Fibroblast of skin of left biceps (primary cell): ENCODE measurements around the gene RNF123.

ENCODE experiments used
- DNase-seq, 2 experiments: peaks; one replicate each; pipeline ENCODE4 v3.0.0-alpha.2; 2013; ENCODE audit warnings: low read depth in 2 of 2

The RNF123 gene

DNA sequence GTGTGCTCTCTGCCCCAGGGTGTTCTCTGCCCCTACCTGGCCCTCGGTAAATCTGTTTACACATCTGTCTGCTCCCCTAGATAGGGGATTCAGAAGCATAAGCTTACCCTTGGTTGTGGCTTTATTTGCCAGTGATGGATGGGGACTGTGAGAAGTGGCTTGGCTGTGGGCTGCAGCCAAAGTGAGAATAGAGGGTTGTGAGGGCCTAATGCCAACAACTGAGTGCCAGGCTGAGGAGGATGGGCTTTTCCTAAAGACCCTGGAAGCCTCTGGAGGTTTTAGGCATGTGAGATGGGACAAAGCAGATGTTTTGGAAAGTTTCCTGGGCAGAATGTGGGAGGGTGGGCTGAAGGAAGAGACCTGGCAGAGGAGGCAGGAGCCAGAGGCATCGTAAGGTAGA lies 30.6 kb upstream of the RNF123 start:
- no peak for DNase-seq

DNA sequence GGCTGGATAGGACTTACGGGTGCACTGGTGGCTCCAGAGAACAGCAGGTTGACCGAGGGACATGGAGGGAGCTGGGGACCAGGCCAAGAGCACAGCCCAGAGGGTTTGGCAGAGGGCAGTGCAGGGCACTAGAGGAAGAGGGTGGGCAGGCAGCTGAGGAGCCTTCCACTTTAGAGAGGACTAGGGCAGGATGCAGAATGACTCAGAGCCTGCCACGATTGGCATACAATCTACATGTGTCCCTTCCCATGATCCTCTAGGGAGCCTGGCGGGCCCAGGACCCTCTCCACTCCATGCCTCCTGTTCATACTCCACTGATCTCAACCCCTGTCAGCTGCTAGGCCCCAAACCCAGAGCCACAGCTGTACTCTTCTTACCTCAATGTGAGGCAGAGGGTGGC lies 29.6 kb upstream of the RNF123 start:
- DNase-seq, result no peak

DNA sequence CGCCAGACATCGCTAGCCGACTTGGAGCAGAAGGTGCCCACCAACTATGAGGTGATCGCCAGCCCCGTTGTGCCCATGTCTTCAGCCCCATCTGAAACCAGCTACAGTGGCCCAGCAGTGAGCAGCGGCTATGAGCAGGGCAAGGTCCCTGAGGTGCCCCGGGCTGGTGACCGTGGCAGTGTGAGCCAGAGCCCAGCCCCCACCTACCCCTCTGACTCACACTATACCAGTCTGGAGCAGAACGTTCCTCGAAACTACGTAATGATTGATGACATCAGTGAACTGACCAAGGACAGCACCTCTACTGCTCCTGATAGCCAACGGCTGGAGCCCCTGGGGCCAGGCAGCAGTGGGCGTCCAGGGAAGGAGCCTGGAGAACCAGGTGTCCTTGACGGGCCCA lies 28.1 kb upstream of the RNF123 start:
- DNase-seq, result no peak

DNA sequence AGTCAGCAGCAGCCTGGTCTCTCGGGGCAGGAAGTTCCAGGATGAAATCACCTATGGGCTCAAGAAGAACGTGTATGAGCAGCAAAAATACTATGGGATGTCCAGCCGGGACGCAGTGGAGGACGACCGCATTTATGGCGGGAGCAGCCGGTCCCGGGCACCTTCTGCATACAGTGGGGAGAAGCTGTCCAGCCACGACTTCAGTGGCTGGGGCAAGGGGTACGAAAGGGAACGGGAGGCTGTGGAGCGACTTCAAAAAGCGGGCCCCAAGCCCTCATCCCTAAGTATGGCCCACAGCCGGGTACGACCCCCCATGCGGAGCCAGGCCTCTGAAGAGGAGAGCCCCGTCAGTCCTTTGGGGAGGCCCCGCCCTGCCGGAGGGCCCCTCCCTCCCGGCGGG lies 27.3 kb upstream of the RNF123 start:
- DNase-seq, result no peak

DNA sequence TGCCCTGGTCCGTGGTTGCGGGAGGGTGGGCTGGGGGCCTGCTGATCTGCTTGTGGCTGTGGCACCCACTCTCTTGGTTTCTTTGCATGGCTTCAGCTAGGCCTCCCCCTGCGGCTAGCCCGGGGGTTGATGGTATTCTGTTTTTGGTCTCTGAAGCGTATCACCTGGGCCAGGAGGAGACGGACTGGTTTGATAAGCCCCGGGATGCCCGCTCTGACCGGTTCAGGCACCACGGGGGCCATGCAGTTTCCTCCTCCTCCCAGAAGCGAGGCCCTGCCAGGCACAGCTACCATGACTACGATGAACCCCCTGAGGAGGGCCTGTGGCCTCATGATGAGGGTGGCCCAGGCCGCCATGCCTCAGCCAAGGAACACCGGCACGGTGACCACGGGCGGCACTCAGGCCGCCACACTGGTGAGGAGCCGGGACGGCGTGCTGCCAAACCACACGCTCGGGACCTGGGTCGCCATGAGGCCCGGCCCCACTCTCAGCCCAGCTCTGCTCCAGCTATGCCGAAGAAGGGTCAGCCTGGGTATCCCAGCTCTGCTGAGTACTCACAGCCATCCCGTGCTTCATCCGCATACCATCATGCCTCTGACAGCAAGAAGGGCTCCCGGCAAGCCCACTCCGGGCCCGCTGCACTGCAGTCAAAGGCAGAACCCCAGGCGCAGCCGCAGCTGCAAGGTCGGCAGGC lies 26.5 kb upstream of the RNF123 start:
- DNase-seq, result no peak

DNA sequence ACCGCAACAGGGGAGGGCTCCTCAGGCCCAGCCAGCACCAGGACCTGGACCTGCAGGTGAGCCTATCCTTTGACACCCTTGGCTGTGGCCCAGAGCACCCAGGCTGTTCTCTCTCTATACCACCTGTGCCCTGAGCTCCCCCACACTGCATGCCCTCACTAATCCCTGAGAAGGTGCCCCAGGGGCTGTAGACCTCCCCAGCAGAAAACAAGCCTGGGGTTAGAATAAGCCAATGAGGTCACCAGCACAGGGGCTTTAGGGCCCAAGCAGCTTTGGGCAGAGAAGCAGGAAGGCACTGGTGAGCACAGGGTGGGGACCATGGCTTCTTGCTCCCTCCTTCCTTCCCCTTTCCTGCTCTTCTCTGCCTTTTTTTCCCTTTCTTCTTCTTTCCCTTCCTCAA lies 25.5 kb upstream of the RNF123 start:
- no peak for DNase-seq

DNA sequence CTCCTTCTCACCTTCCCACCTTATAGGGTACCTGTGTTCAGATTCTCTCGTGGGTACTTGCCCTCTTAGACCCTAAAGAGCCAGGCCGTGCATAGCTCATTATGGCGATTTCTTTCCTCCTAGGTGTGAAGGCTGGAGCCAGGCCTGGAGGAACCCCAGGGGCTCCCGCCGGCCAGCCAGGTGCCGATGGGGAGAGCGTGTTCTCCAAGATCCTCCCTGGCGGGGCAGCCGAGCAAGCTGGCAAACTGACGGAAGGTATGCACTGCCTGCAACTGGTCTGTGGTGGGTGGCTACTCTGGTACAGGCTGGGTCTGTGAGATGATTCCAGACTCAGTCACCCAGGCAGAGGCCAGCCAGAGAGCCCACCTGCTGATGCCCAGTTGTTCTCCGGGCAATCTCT lies 25.1 kb upstream of the RNF123 start:
- no peak for DNase-seq

DNA sequence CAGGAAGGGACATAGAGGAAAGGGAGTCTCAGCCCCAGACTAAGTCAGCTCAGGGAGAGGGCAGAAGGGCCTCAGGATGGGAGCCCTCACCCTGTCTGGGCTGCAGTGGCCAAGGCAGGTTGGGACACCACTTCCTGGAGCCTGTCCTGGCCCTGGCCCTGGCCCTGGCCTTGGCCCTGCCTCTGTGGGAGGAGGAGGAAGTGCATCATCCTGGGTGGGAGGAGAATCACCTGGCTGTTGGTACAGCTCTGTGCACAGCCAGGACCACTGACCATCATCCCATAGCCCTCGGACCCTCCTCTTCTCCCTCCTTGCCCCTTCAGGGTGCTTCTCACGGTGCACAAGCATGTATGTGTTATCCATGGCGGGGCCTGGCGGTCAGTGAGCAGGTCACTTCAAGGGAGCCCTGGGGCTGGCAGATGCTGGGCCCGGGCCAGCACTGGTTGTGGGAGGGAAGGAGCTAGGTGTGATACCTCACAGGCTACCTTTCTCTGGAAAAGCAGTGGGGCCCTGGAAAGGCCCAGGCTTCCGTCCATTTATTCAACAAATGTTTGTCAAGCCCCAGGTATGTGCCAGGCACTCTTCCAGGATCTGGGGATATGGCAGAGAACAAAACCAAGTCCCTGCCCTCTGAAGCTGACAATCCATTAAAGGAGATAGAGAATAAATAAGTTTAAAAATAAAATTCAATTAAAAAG lies 23.4 kb upstream of the RNF123 start:
- DNase-seq, result no peak

DNA sequence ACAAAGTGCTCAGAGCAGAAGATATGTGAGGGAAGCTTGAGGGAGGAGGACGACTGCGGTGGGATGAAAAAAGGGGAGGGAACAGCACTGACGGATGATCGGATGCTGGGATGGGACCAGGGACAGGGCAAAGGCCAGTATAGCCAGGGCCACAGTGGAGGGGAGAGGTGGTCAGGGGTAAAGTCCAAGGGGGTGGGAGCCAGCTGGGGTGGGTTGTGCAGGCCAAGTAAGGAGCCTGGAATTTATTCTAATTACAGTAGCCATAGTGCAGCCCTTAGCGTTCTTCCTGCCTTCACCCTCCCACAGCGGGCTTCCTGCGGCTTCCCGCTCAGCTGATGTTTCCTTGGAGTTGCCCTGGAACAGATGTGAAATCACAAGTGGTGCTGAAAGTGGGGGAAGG lies 22.8 kb upstream of the RNF123 start:
- DNase-seq, result no peak

DNA sequence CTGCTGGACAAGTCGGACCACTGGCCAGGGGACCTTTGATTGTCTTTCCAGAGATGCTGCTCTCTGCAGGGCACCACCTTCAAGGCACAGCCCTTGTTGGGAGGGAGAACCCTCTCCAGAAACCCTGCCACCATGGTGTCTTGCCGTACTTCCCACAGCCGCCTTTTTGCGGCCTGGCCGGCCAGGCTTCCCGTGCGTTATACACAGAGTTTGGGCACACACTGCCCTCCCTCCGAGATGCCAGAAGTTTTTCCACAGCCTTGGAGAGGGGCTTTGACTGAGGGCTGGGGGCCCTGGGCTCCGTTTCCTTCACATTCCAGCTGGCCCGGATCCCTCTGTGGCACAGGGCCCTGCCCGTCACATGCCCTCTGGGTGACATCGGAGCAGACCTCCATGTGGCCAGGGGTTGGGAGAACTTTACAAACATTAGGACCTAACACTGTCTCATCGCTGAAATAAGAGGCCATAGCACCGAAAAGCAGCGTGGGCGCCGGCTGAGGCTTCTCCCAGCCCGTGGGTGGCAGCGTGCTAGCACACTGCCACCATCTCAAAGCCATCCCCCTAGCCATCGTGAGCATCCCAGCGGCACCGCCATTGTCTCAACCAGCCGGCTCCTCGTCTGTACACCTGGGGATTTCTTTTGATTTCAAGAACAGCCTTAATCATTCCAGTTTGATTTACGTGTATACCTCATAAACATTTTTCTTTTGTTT lies 21.5 kb upstream of the RNF123 start:
- no peak for DNase-seq

DNA sequence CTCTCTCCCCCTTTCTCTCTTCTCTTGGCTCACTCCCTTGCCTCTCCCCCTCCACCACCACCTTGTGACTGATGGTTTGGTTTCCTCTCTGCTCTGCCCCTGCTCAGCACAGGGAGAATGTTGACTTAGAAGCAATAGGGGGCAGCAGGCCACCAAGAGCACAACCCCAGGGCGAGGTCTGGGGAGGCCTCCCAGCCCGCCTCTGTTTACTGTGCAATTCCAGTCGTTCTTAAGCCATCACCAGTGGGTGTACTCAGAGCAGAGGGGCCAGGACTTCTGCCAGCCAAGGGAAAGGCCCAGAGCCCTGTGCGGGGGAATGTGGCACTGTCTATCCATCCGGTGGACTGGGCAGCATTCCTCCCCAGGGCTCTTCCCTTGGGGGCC lies 21.0 kb upstream of the RNF123 start:
- no peak for DNase-seq

DNA sequence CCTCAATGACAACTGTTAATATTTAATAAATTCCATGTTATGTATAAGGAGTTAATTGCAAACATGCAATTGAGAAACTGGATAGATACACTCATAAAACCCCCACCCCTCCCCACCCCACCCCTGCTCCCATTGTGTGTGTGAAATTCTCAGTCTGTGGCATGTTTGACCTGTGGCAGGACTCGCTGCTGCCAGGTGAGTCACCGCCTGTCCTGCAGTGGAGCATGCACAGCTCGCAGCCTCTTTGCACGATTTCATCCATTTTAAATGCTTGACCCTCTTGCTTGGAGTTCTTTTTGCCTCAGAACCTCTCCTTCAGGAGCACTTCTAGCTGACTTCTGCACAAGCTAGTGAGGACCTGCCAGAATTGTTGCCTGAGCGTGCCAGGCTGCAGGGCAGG lies 20.5 kb upstream of the RNF123 start:
- DNase-seq, result no peak

DNA sequence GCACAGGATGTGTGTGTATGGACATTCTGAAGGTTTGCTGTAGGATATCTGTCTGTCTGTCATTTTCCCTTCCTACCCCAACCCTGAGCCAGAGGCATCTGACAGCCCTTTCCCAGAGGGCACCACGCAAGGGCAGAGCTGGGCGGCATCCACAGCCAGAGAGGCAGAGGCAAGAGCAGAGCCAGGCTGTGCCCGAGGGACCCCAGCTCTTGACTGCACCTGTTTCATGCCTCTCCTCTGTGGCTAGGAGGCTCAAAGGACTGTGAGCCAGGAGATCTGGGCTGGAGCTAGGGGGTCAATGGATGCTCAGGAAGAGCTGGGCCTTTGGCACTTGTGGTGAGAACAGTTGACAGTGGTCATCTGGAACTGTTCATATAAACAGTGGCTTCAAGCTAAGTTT lies 20.0 kb upstream of the RNF123 start:
- no peak for DNase-seq

DNA sequence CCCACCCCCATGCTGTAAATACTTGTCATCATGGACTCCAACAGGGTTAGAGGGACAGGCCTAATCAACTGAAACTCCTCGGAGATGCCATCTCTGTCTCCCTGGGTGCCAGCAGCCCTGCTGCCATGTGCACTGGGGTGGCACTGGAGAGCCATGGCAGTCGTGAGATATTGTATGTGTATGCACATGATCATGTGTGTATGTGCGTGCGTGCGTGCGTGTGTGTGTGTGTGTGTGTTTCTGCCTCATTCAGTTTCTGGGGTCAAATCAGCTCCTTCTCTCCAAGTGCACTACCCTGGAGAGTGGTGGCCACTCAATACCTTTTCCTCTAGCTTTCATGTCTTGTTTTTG lies 18.4 kb upstream of the RNF123 start:
- no peak for DNase-seq

DNA sequence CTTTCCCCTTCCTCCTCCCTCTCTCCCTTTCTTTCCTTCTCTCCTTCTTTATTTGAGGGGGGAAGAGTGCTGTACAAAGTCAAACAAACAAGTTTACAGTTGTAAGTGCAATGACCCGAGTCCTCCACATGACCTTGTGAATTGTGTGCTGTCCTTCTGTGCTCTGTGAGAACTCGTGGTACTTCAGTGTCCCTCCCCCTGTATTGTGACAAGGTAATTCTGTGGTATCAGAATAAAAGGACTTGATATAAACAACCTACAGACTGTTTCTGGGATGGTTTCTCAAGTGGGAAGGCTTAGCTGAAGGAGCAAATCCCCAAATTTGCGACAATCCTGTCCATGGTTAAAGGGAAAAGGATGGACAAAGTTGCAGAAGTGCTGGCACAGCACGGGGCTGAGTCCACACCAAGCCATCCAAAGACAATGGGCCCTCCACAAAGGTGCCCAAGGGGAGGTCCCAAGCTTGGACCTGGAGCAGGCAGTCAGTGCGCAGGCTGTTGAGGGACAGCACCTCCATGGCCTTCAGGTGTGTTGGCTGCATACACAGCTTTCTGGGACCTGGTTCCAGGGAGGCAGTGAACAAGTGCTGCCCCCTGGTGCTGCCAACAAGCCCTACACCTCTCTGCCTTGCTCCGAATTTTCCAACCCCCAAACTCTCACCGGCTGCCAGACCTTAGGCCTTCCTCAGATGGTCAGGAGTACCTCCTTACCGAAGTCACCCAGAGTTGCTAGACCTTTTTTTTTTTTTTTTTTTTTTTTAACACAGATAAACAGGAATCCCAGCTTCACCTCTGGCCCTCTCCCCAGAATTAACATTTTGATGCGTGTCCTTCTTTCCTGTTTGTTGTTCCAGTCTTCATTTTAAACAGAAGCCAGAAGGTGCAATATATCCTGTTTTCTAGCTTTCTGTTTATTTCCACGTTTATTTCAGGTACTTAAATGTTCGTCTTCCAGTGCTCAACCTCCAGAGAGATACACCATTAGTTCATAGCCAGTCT lies 17.8 kb upstream of the RNF123 start:
- no peak for DNase-seq

DNA sequence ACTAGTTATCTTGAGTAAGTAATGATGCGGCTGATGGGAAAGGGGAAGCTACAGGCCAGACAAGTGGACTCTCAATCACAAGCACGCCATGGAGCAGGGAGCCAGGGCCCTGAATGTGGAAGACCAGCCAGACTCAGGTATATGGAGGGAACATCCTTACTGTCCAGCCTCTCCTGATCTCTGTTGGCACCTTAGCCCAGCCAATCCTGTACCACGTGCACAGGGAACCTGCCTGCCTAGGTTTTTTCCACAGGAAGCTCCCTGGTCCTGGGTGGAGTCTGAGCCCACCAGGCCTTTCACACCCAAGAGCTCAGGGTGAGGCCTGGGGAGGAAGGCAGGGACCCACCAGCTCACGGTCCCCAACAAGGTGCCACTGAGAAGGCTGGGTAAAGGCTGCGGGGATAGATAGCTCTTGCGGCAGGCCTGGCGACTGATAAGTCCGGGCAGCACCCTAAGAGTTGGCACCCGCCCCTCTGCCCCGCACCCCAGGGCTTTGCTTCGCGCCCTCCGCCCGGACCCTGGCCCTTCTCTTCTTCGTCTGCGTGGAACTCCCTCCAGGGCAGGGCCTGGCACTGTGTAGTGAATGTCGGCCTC lies 16.1 kb upstream of the RNF123 start:
- DNase-seq, result no peak

DNA sequence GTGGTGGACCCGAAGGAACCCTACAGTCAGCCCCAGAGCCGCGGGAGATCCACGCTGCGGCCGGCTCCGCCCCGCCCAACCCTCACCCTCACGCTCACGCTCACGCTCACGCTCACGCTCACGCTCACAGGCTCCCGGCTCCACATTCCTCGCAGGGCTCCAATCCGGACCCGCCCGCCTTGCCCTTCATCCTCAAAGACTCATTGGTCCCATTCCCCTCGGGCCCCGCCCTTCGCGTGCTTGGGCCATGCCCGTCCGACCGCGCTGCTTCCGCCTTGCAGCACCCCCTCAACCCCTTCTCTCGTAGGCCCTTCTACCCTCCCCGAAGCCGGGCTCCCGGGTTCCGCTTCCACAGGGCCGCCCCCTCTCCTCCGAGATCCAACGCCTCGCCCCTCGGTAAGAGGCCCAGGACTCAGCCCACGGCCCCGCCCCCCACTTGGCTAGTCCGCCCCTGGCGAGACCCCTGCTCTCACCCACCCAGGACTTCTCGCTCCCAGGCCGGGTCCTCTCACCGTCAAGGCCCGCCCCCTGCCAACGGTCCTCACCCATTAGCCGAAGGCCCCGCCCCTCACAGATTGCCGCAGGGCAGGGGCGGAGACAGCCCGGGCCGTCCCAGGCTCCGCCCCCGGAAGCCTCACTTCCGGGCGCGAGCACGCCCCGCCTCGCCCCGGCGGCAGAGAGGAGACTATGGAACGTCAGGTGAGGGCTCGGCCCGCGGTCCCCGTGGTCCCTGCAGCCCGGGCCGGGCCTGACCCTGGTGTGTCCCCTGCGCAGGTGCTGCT lies 15.5 kb upstream of the RNF123 start, which contains the start of gene APEH:
Gene APEH, plus strand, starts transcription at position 637 of the 782 bp plus-strand sequence. Its CDS starts 51 bp downstream, at position 688.
- peak; percentile 92 to 94 for DNase-seq

DNA sequence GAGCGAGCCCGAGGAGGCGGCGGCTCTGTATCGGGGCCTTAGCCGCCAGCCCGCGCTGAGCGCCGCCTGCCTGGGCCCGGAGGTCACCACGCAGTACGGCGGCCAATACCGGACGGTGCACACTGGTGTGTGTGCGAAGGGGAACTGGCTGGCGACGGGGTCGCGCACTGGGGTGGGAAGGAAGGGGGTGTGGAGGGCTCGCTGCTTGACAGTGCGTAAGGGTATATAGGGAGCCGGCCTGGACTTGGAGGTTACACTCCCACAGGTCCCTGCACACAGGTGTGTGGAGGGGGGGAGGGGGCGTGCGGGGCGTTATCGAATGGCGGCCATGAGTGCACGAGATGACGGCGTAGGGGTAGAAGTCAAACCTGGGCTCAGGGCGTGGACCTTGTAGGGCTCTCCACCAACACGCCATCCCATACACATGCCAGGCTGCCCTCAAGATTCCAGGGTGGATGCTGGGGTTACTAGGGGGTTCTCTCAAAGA lies 14.8 kb upstream of the RNF123 start:
- DNase-seq, result no peak

DNA sequence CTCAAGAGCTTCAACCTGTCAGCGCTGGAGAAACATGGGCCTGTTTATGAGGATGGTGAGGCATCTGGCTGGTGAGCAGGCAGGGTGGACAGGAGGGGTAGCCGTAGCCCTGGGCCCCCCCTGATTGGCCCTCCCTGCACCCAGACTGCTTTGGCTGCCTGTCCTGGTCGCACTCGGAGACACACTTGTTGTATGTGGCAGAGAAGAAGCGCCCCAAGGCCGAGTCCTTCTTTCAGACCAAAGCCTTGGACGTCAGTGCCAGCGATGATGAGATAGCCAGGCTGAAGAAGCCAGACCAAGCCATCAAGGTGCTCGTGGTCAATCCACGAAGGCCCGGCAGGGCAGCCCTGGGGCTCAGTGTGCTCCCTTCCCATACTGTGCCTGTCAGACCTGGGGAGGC lies 13.4 kb upstream of the RNF123 start:
- DNase-seq, result no peak

DNA sequence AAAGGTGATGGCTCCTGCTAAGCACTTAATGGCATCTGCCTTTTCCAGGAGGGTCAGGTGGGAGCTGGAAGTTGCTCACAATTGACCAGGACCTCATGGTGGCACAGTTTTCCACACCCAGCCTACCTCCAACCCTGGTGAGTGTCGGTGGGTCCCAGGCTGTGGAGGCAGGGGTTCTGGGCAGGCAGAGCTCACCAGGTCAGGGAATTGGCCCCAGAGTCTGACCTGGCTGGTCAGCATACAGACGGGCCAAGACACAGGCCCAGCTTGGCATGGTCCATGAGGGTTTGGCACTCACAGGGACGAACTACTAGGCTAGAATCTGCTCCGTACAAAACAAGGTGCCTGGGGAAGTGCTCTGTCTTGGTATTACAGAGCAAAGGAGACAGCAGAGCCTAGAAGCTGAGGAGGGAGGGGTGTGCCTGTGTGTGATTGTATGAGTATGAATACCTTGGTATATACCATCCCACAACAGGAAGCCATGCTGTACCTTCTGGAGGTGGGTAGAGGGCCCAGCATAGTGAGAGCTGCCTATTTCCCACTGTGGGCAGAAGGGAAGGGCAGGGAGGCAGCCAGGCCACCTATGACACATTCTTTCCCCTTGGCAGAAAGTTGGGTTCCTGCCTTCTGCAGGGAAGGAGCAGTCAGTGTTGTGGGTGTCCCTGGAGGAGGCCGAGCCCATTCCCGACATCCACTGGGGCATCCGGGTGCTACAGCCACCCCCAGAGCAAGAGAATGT lies 8.7 kb upstream of the RNF123 start:
- DNase-seq, result no peak
